HepG2 (cell line): Measurements from ENCODE around the gene GRIP2.

Experiments used
- FOSL2 ChIP-seq: sonication (generic); formaldehyde crosslinking; IDR thresholded peaks from 2 replicates; pipeline ENCODE4 v1.4.0; 2020; ENCODE audit warnings: missing genetic modification reagents
- JUN ChIP-seq: sonication (generic); formaldehyde crosslinking; IDR thresholded peaks from 2 replicates; pipeline ENCODE4 v1.4.0; 2020; ENCODE audit warnings: mild to moderate bottlenecking, missing genetic modification reagents
- NFE2L1 ChIP-seq: sonication (generic); formaldehyde crosslinking; IDR thresholded peaks from 2 replicates; pipeline ENCODE4 v1.4.0; 2020; ENCODE audit warnings: missing genetic modification reagents, mild to moderate bottlenecking, borderline replicate concordance
- POLR2A ChIP-seq, 2 experiments: IDR thresholded peaks; 2 replicates each; pipeline ENCODE4 v1.6.1; 2011; ENCODE audit warnings: low read depth in 2 of 2, low read length in 2 of 2, mild to moderate bottlenecking in 1 of 2, moderate library complexity in 1 of 2; ENCODE audit not compliant: insufficient read depth in 1 of 2
- RAD21 ChIP-seq: fragments of 450-650 bp; formaldehyde crosslinking; IDR thresholded peaks from 2 replicates; pipeline ENCODE4 v1.5.0; 2020; ENCODE audit warnings: mild to moderate bottlenecking
- RELA ChIP-seq: sonication (generic); formaldehyde crosslinking; IDR thresholded peaks from 2 replicates; pipeline ENCODE4 v1.4.0; 2020; ENCODE audit warnings: missing genetic modification reagents
- ZFX ChIP-seq: sonication (generic); formaldehyde crosslinking; IDR thresholded peaks from 2 replicates; pipeline ENCODE4 v1.4.0; 2020; ENCODE audit warnings: mild to moderate bottlenecking, low read depth, missing genetic modification reagents, moderate library complexity
- ZNF558 ChIP-seq: sonication (generic); formaldehyde crosslinking; IDR thresholded peaks from 2 replicates; pipeline ENCODE4 v1.9.0; 2022; ENCODE audit warnings: mild to moderate bottlenecking, missing genetic modification reagents, borderline replicate concordance
- TF ChIP-seq, protein P1 (sequence below): sonication (generic); formaldehyde crosslinking; IDR thresholded peaks from 2 replicates; pipeline ENCODE4 v1.4.0; 2020; ENCODE audit warnings: mild to moderate bottlenecking, missing genetic modification reagents
- TF ChIP-seq, protein P2 (sequence below): sonication (generic); formaldehyde crosslinking; IDR thresholded peaks from 2 replicates; pipeline ENCODE4 v1.8.1; 2023; ENCODE audit warnings: missing genetic modification reagents, inconsistent platforms, borderline replicate concordance

DNA sequence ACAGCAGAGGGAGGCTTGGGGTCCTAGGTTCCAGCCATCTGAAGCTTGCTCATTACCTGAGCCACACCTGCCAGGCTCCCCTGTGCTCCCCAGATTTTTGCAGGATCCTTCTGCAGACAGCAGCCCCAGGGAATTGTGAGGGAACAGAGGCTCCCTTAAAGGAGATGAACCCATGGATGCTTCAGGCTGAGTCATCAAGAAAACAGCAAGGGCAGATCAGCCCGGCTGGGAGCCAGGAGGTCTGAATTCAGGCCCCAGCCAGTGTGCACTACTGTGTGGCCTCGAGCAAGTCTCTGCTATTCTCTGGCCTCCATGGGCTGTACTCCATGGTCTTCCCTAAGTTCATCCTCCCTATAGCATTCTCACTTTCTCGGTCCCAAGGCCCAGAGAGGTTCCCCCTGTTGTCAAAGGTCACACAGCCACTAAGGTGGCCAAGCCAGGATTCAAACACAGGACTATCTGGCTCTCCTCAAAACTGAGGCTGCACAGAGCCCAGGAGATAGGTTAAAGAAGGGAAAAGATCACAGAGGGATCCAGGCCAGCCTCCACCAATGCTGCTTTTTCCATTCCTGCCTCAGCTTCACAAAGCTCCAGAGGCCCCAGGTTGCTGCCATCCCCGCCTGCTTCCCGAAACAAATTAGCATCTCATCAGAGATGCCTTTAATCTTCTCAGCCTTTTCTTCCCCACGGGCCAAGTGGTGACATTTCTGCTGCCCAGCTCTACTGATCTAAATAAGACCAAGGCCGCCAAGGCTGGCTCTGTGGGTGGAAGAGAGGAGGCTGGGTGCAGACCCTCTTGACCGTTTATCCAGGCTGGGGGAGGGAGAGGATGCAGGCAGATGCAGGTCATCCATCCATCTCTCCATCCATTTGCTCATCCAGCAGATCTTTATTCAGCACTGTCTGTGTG is 21.2 kb upstream of the GRIP2 start:
- TF ChIP-seq ZFX (CRISPR knock-in tag) (no peak), FOSL2 (CRISPR knock-in tag) (no peak), RAD21 (CRISPR knock-in tag) (no peak), POLR2A (IDR thresholded peaks at IDR 0.05; ENCODE audit: insufficient read depth in 1 of 2, low read depth in 2 of 2, low read length in 2 of 2) (no peak), JUN (CRISPR knock-in tag) (no peak), NFE2L1 (CRISPR knock-in tag) (no peak), RELA (CRISPR knock-in tag) (no peak), ZNF558 (CRISPR knock-in tag) (no peak)
- TF ChIP-seq, protein P1, sequence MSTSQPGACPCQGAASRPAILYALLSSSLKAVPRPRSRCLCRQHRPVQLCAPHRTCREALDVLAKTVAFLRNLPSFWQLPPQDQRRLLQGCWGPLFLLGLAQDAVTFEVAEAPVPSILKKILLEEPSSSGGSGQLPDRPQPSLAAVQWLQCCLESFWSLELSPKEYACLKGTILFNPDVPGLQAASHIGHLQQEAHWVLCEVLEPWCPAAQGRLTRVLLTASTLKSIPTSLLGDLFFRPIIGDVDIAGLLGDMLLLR (CRISPR knock-in tag): no peak
- TF ChIP-seq, protein P2, sequence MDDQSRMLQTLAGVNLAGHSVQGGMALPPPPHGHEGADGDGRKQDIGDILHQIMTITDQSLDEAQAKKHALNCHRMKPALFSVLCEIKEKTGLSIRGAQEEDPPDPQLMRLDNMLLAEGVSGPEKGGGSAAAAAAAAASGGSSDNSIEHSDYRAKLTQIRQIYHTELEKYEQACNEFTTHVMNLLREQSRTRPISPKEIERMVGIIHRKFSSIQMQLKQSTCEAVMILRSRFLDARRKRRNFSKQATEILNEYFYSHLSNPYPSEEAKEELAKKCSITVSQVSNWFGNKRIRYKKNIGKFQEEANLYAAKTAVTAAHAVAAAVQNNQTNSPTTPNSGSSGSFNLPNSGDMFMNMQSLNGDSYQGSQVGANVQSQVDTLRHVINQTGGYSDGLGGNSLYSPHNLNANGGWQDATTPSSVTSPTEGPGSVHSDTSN (CRISPR knock-in tag): no peak
